Uterus (tissue), 4 donors: ENCODE measurements around the gene CST7. TPM values are rescaled to one million over a fixed set of nuclear protein-coding genes. Genes with fewer than 3 reads are reported as not detected.

Source experiments
- DNase-seq, 2 donors: peaks; one replicate each; pipeline ENCODE4 v3.0.0-alpha.2; 2019 to 2020
- H3K27ac ChIP-seq, 2 donors: fragments of 200-600 bp; sonication (generic); 1 replicate in 1 of 2; 2 replicates in 1 of 2; pipeline ENCODE4 v1.5.1; 2016 to 2018
- H3K27me3 ChIP-seq, 2 donors: fragments of 200-600 bp; sonication (generic); one replicate each; pipeline ENCODE4 v1.5.1; 2018 to 2019; ENCODE audit warnings: control low read depth in 1 of 2
- H3K36me3 ChIP-seq, 2 donors: fragments of 200-600 bp; sonication (generic); one replicate each; pipeline ENCODE4 v1.5.1; 2019; ENCODE audit warnings: control low read depth in 1 of 2
- H3K4me1 ChIP-seq, 2 donors: fragments of 200-600 bp; sonication (generic); one replicate each; pipeline ENCODE4 v1.5.1; 2018 to 2019; ENCODE audit warnings: control low read depth in 1 of 2
- H3K4me3 ChIP-seq, 2 donors: fragments of 200-600 bp; sonication (generic); 1 replicate in 1 of 2; 2 replicates in 1 of 2; pipeline ENCODE4 v1.5.1; 2018 to 2019; ENCODE audit warnings: mild to moderate bottlenecking in 1 of 2
- H3K9me3 ChIP-seq, 2 donors: fragments of 200-600 bp; sonication (generic); one replicate each; pipeline ENCODE4 v1.5.1; 2019; ENCODE audit warnings: control low read depth in 1 of 2
- POLR2A ChIP-seq, 2 donors: fragments of 450-650 bp; IDR thresholded peaks; one replicate each; pipeline ENCODE4 v1.6.1; 2016; ENCODE audit warnings: antibody characterized with exemption in 2 of 2, mild to moderate bottlenecking in 1 of 2, moderate library complexity in 1 of 2
- intact Hi-C: fragments of 100-400 bp; cut with DNase I; formaldehyde crosslinking; loops from one replicate; pipeline ENCODE4 v1.15.1; 2023; ENCODE audit warnings: low total_unique reads
- total RNA-seq, 4 donors: library from RNA; depleted of rRNA in 3 of 4; stranded (reverse); fragments of >200 nt in 3 of 4; gene quantifications; one replicate each; pipeline versions ENCODE4 v1.1.0 to v1.2.4, GENCODE V29; 2014 to 2023
- TF ChIP-seq, protein P1 (sequence below), 4 experiments: fragments of 200-600 bp in 2 of 4; fragments of 450-650 bp in 2 of 4; sonication (generic) in 2 of 4; IDR thresholded peaks; one replicate each; pipeline ENCODE4 v1.5.1; 2016 to 2019; ENCODE audit warnings: antibody characterized with exemption in 4 of 4, mild to moderate bottlenecking in 2 of 4, moderate library complexity in 1 of 4
- donor health status: DM: yes; HTN: yes; CAD: no.

Gene CST7
- total RNA-seq, 4 donors from 2014 or later: 0.97 to 1.8 (median 1.2) TPM; not detected in 1

DNA sequence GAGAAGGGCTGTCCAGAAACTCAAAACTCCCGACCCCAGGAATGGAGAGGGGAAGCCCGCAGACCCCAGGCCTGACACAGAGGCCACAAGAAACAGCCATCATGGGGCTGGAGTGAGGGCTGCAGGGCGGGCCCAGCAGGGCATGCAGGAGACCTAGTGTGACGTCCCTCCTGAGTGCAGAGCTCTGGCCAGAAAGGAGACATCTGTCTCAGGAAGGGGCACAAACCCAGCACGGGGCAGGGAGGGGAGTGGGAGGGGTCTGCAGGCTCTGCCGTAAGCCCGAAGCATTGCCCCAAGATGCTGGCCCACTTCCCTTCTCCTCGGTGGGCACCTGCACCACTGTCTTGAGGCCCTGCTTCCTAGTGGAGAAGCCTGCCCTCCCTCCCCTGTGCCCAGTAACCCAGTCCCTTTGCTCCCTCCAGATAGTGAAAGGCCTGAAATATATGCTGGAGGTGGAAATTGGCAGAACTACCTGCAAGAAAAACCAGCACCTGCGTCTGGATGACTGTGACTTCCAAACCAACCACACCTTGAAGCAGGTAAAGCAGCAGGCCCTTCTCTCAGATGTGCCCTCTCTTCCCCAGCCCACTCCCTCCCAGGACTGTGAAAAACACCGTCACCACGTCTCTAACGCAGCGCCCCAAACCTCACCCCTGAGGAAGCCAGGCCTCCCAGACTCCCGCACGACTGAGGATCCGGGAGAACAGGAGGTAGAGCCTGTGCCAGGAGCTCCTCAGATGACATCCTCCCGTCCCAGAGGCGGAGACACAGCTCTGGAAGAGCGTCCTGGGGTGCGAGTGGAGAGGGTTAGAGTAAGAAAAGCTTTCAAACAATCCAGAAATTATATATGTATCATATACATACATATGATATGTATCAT, 9.7 kb downstream of the CST7 start:
- H3K4me3 ChIP-seq: no peak overlapping the region
- no peaks in the 10 kb centered on the region for H3K27me3 ChIP-seq
- intact Hi-C loops: no loop called here
- no peaks in the 10 kb centered on the region for H3K9me3 ChIP-seq
- H3K4me1 ChIP-seq: no peaks in the 10 kb centered on the region
- TF ChIP-seq, protein P1, sequence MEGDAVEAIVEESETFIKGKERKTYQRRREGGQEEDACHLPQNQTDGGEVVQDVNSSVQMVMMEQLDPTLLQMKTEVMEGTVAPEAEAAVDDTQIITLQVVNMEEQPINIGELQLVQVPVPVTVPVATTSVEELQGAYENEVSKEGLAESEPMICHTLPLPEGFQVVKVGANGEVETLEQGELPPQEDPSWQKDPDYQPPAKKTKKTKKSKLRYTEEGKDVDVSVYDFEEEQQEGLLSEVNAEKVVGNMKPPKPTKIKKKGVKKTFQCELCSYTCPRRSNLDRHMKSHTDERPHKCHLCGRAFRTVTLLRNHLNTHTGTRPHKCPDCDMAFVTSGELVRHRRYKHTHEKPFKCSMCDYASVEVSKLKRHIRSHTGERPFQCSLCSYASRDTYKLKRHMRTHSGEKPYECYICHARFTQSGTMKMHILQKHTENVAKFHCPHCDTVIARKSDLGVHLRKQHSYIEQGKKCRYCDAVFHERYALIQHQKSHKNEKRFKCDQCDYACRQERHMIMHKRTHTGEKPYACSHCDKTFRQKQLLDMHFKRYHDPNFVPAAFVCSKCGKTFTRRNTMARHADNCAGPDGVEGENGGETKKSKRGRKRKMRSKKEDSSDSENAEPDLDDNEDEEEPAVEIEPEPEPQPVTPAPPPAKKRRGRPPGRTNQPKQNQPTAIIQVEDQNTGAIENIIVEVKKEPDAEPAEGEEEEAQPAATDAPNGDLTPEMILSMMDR (IDR thresholded peaks at IDR 0.05): no peak
- no peak for TF ChIP-seq POLR2A (IDR thresholded peaks at IDR 0.05)
- no peaks in the 10 kb centered on the region for H3K36me3 ChIP-seq
- DNase-seq: no peak
- no peak overlapping the region for H3K27ac ChIP-seq

DNA sequence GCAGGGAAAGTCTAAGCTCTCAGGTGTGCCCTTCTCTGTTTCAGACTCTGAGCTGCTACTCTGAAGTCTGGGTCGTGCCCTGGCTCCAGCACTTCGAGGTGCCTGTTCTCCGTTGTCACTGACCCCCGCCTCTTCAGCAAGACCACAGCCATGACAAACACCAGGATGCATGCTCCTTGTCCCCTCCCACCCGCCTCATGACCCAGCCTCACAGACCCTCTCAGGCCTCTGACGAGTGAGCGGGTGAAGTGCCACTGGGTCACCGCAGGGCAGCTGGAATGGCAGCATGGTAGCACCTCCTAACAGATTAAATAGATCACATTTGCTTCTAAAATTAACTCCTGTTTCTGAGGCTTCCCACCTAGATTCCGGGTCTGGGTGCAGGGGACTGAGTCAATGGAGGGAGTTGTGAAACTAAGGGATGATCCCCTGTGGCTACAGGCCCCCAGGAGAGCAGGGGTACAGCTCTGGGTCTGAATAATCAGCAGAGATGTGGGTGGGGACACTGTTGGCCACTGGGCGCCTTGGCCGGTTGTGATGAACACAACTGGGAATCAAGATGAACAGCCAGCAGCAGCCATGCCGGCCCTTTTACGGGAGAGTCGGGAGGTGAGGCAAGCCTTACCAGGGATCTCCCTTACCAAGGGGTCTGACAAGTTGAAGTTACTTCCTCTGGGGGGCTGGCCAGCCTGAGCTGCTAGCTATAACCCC, 10.7 kb downstream of the CST7 start:
- H3K27me3 ChIP-seq: no peaks in the 10 kb centered on the region
- intact Hi-C loops: no loop called here
- no peaks in the 10 kb centered on the region for H3K9me3 ChIP-seq
- no peaks in the 10 kb centered on the region for H3K4me1 ChIP-seq
- DNase-seq: no peak
- H3K36me3 ChIP-seq: no peaks in the 10 kb centered on the region
- TF ChIP-seq POLR2A (IDR thresholded peaks at IDR 0.05): no peak
- TF ChIP-seq, protein P1 (IDR thresholded peaks at IDR 0.05): no peak
- H3K27ac ChIP-seq: no peak overlapping the region
- no peak overlapping the region for H3K4me3 ChIP-seq

DNA sequence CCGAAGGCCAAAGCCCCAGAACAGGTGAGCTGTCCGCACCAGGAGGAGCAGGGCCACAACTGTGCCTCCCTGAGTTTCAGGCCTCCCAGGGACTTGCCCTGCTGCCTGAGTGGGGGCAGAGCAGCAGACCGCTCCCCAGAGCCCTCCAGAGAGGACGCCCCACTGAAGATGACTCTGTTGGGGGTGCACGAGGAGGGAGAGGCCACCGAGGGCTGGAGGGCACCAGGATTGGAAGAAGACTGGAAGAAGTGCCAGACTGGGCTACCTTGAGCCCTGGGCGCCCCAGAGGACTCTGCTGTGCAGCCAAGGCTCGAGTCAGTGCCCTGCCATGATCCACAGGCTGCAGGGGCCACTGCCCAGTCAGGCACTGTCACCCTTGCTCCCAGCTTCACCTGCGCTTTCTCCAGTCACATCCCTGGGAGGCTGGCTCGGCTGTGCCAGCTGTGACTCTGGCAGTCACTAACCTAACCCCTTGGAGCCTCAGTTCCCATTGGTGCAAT, 11.3 kb downstream of the CST7 start:
- no peaks in the 10 kb centered on the region for H3K36me3 ChIP-seq

DNA sequence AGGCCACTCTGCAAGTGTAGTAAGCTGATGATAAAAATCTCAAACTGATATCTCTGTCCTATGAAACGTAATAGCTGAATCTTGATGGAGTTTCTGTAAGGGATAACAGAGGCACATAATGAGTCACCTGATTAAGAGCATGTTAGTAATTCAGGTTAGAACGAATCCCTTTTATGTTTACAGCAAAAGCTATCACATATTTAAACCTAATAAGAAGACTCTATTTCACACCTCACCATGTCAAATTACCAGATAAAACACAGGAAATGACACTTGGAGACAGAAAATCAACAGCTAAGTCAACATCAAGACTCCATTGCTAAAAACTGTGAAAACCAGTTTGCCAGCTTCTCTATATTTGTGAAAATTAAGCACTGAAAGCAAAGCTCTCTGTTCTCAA, 11.8 kb downstream of the CST7 start:
- no peaks in the 10 kb centered on the region for H3K27me3 ChIP-seq
- H3K36me3 ChIP-seq: no peaks in the 10 kb centered on the region
- intact Hi-C loops: no loop called here
- no peak overlapping the region for H3K27ac ChIP-seq
- H3K9me3 ChIP-seq: no peaks in the 10 kb centered on the region
- no peak for DNase-seq
- no peak overlapping the region for H3K4me3 ChIP-seq
- no peak for TF ChIP-seq POLR2A (IDR thresholded peaks at IDR 0.05)
- TF ChIP-seq, protein P1 (IDR thresholded peaks at IDR 0.05): no peak
- H3K4me1 ChIP-seq: no peaks in the 10 kb centered on the region

More for the DNA sequence above, 11.3 kb downstream of the CST7 start:
- TF ChIP-seq POLR2A (IDR thresholded peaks at IDR 0.05): no peak
- no peak for DNase-seq
- no peaks in the 10 kb centered on the region for H3K27me3 ChIP-seq
- no peak overlapping the region for H3K4me3 ChIP-seq
- no peak overlapping the region for H3K27ac ChIP-seq
- H3K4me1 ChIP-seq: no peaks in the 10 kb centered on the region
- intact Hi-C loops: no loop called here
- H3K9me3 ChIP-seq: no peaks in the 10 kb centered on the region

DNA sequence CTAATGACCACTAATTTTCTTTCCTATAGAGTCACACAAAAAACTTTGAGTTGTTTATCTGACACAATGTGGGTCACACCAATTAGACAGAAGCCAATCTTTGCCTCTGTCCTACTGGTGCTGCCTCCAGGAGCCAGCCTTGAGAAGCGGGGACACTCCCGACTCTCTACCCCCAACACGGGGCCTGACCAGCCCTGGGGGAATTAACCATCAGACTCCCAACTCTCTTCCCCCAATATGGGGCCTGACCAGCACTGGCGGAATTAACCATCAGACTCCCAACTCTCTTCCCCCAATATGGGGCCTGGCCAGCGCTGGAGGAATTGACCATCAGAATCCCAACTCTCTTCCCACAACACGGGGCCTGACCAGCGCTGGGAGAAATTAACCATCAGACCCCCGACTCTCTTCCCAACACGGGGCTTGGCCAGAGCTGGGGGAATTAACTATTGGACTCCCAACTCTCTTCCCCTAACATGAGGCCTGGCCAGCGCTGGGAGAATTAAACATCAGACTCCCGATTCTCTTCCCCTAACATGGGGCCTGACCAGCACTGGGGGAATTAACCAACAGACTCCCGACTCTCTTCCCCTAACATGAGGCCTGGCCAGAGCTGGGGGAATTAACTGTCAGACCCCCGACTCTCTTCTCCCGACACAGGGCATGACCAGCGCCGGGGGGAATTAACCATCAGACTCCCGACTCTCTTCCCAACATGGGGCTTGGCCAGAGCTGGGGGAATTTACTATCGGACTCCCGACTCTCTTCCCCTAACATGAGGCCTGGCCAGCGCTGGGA, 12.5 kb downstream of the CST7 start:
- H3K4me3 ChIP-seq: no peak overlapping the region
- TF ChIP-seq, protein P1 (IDR thresholded peaks at IDR 0.05): no peak
- TF ChIP-seq POLR2A (IDR thresholded peaks at IDR 0.05): no peak
- no peaks in the 10 kb centered on the region for H3K4me1 ChIP-seq
- H3K36me3 ChIP-seq: no peaks in the 10 kb centered on the region
- no peaks in the 10 kb centered on the region for H3K9me3 ChIP-seq
- H3K27me3 ChIP-seq: no peaks in the 10 kb centered on the region
- DNase-seq: no peak
- no peak overlapping the region for H3K27ac ChIP-seq
- intact Hi-C loops: no loop called here
